ENCODE results near the gene RBBP8.

Gene RBBP8

DNA sequence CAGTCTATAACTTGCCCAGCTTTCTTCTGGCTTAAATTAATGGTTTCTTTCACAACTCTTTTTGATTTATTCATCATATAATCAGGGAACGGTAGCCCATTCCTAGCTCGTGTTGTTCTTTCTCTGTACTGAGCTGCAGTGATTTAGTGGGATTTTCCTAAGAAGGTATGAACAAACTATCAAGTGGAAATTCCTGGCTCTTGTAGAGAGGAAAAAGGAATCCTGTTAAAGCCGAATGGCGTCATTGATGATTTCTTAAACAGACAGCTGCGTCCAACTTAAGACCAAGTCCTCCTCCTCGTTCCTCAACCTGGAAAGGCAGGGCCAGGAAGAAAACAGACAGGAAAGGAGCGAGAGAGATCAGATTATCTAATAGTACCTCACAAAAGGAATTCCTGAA is 132.9 kb downstream of the RBBP8 start:
- H3K4me2 ChIP-seq (ENCODE audit: insufficient read depth, low read length) = no peak overlapping the region
- H3K4me1 ChIP-seq (ENCODE audit: insufficient read depth, low read length) = peaks cover 19% of the 10 kb centered on the region
- H3K9me3 ChIP-seq (ENCODE audit: insufficient read depth, low read length, severe bottlenecking) = peaks cover 6% of the 10 kb centered on the region
- no peak for TF ChIP-seq EZH2 (IDR thresholded peaks at IDR 0.05; ENCODE audit: borderline replicate concordance, low read depth, low read length, severe bottlenecking)
- TF ChIP-seq, protein P1, sequence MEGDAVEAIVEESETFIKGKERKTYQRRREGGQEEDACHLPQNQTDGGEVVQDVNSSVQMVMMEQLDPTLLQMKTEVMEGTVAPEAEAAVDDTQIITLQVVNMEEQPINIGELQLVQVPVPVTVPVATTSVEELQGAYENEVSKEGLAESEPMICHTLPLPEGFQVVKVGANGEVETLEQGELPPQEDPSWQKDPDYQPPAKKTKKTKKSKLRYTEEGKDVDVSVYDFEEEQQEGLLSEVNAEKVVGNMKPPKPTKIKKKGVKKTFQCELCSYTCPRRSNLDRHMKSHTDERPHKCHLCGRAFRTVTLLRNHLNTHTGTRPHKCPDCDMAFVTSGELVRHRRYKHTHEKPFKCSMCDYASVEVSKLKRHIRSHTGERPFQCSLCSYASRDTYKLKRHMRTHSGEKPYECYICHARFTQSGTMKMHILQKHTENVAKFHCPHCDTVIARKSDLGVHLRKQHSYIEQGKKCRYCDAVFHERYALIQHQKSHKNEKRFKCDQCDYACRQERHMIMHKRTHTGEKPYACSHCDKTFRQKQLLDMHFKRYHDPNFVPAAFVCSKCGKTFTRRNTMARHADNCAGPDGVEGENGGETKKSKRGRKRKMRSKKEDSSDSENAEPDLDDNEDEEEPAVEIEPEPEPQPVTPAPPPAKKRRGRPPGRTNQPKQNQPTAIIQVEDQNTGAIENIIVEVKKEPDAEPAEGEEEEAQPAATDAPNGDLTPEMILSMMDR (IDR thresholded peaks at IDR 0.05; ENCODE audit: borderline replicate concordance, extremely low read depth, low read length, poor library complexity, severe bottlenecking) = no peak
- H2AFZ ChIP-seq (ENCODE audit: low read depth, low read length) = no peak overlapping the region
- no peak overlapping the region for H3K27ac ChIP-seq (ENCODE audit: low read length)
- peaks cover 5% of the 10 kb centered on the region; the same call in 1 of the 2 replicates for H4K20me1 ChIP-seq (ENCODE audit: insufficient read depth, low read length)
- H3K36me3 ChIP-seq (ENCODE audit: insufficient read depth, low read length) = no peaks in the 10 kb centered on the region
- no peaks in the 10 kb centered on the region for H3K79me2 ChIP-seq (ENCODE audit: insufficient read depth, low read length)
- H3K4me3 ChIP-seq (ENCODE audit: low read depth in 1 of 2, low read length in 2 of 2) = no peak overlapping the region
- no peak overlapping the region for H3K9ac ChIP-seq (ENCODE audit: low read depth, low read length)
- DNase-seq = no peak
- no peak for ATAC-seq (ENCODE audit: insufficient read depth, low read depth)
- no peaks in the 10 kb centered on the region for H3K27me3 ChIP-seq (ENCODE audit: insufficient read depth, low read length, poor library complexity)

DNA sequence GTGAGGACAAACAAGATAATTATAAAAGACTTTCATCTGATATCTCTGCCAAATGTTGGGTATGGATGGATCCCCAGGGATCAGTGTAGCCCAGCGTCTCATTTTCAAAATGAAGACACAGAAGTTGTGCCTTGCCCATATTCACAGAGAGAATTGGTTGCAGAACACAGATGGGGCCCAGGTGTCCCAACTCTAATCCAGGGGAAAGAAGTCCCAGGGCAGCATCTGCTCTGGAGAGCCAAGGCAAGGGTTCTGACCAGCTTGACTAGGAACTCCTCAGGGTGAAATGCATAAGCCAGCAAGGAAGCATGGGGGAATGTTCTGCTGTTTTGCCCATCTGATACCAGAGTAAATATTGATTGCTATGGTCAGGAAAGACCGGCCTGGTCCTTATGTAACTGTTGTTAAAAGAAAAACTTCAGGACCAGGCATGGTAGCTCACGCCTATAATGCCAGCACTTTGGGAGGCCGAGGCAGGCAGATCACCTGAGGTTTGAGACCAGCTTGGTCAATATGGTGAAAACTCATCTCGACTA is 133.4 kb downstream of the RBBP8 start:
- TF ChIP-seq, protein P1 (IDR thresholded peaks at IDR 0.05; ENCODE audit: borderline replicate concordance, extremely low read depth, low read length, poor library complexity, severe bottlenecking) = no peak
- TF ChIP-seq EZH2 (IDR thresholded peaks at IDR 0.05; ENCODE audit: borderline replicate concordance, low read depth, low read length, severe bottlenecking) = no peak
- Histone ChIP-seq H3K4me2 (ENCODE audit: insufficient read depth, low read length) (no peak overlapping the region), H3K36me3 (ENCODE audit: insufficient read depth, low read length) (no peaks in the 10 kb centered on the region), H3K4me1 (ENCODE audit: insufficient read depth, low read length) (peaks cover 24% of the 10 kb centered on the region), H3K4me3 (ENCODE audit: low read depth in 1 of 2, low read length in 2 of 2) (no peak overlapping the region), H3K27me3 (ENCODE audit: insufficient read depth, low read length, poor library complexity) (no peaks in the 10 kb centered on the region), H3K27ac (ENCODE audit: low read length) (no peak overlapping the region), H2AFZ (ENCODE audit: low read depth, low read length) (no peak overlapping the region), H3K9me3 (ENCODE audit: insufficient read depth, low read length, severe bottlenecking) (peaks cover 6% of the 10 kb centered on the region), H3K79me2 (ENCODE audit: insufficient read depth, low read length) (no peaks in the 10 kb centered on the region), H4K20me1 (ENCODE audit: insufficient read depth, low read length) (peaks cover 5% of the 10 kb centered on the region; the same call in 1 of the 2 replicates), H3K9ac (ENCODE audit: low read depth, low read length) (no peak overlapping the region)
- ATAC-seq (ENCODE audit: insufficient read depth, low read depth) (no peak), DNase-seq (no peak)

DNA sequence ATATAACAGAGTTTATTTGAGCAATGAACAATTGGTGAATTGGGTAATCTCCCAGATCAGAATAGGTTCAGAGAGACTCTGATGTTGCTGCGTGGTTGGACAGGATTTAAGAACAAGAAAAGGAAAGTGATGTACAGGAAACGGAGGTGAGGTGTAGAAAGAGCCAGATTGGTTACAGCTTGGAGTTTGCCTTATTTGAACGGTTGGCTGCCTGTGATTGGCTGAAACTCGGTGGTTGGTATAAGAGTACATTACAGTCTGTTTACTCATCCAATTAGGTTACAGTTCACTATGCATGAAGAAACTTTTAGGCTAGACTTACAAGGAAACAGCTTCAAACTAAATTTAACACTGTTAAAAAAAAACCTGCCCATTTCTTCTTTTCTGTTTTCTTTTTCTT is 134.1 kb downstream of the RBBP8 start:
- no peaks in the 10 kb centered on the region for H3K79me2 ChIP-seq (ENCODE audit: insufficient read depth, low read length)
- H3K36me3 ChIP-seq (ENCODE audit: insufficient read depth, low read length) = no peaks in the 10 kb centered on the region
- ATAC-seq (ENCODE audit: insufficient read depth, low read depth) (no peak), DNase-seq (no peak)
- H3K27ac ChIP-seq (ENCODE audit: low read length) = no peak overlapping the region
- TF ChIP-seq EZH2 (IDR thresholded peaks at IDR 0.05; ENCODE audit: borderline replicate concordance, low read depth, low read length, severe bottlenecking) = no peak
- TF ChIP-seq, protein P1 (IDR thresholded peaks at IDR 0.05; ENCODE audit: borderline replicate concordance, extremely low read depth, low read length, poor library complexity, severe bottlenecking) = no peak
- H3K4me1 ChIP-seq (ENCODE audit: insufficient read depth, low read length) = peaks cover 31% of the 10 kb centered on the region
- peaks cover 5% of the 10 kb centered on the region; the same call in 1 of the 2 replicates for H4K20me1 ChIP-seq (ENCODE audit: insufficient read depth, low read length)
- no peak overlapping the region for H3K9ac ChIP-seq (ENCODE audit: low read depth, low read length)
- H3K9me3 ChIP-seq (ENCODE audit: insufficient read depth, low read length, severe bottlenecking) = peaks cover 6% of the 10 kb centered on the region
- H3K4me3 ChIP-seq (ENCODE audit: low read depth in 1 of 2, low read length in 2 of 2) = no peak overlapping the region
- H2AFZ ChIP-seq (ENCODE audit: low read depth, low read length) = no peak overlapping the region
- H3K27me3 ChIP-seq (ENCODE audit: insufficient read depth, low read length, poor library complexity) = no peaks in the 10 kb centered on the region
- H3K4me2 ChIP-seq (ENCODE audit: insufficient read depth, low read length) = no peak overlapping the region

Measured in DND-41 (cell line).